ENCODE measurements around the gene ANKS1A. TPM values are rescaled to one million over a fixed set of nuclear protein-coding genes. Genes with fewer than 3 reads are reported as not detected.

The ANKS1A gene
- total RNA-seq, 1 donor from 2014 or later: 17.2 TPM

DNA sequence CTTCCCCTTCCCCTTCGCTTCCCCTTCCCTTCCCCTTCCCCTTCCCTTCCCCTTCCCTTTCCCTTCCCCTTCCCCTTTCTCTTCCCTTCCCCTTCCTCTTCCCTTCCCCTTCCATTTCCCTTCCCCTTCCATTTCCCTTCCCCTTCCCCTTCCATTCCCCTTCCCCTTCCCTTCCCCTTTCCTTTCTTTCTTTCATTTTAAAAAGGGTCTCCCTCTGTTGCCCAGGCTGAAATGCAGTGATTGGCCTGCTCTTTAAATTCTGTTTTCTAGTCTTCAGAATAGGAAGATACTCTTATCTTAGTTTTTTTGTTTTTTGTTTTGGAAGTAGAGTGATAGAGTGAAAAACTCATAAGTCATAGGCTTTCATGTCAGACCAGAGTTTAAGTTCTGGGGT lies 85.2 kb downstream of the ANKS1A start:
- Mint-ChIP-seq H3K27me3 (ENCODE audit: low read depth) (no peaks in the 10 kb centered on the region), H3K4me1 (ENCODE audit: low read depth) (peaks cover 11% of the 10 kb centered on the region), H3K4me3 (ENCODE audit: unreplicated experiment) (no peak overlapping the region), H3K27ac (ENCODE audit: unreplicated experiment) (no peak overlapping the region), H3K9me3 (ENCODE audit: low read depth) (no peaks in the 10 kb centered on the region), H3K36me3 (ENCODE audit: low read depth) (no peaks in the 10 kb centered on the region)
- TF ChIP-seq, protein P1, sequence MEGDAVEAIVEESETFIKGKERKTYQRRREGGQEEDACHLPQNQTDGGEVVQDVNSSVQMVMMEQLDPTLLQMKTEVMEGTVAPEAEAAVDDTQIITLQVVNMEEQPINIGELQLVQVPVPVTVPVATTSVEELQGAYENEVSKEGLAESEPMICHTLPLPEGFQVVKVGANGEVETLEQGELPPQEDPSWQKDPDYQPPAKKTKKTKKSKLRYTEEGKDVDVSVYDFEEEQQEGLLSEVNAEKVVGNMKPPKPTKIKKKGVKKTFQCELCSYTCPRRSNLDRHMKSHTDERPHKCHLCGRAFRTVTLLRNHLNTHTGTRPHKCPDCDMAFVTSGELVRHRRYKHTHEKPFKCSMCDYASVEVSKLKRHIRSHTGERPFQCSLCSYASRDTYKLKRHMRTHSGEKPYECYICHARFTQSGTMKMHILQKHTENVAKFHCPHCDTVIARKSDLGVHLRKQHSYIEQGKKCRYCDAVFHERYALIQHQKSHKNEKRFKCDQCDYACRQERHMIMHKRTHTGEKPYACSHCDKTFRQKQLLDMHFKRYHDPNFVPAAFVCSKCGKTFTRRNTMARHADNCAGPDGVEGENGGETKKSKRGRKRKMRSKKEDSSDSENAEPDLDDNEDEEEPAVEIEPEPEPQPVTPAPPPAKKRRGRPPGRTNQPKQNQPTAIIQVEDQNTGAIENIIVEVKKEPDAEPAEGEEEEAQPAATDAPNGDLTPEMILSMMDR (IDR thresholded peaks at IDR 0.05): no peak
- DNase-seq (ENCODE audit: low spot score): no peak

DNA sequence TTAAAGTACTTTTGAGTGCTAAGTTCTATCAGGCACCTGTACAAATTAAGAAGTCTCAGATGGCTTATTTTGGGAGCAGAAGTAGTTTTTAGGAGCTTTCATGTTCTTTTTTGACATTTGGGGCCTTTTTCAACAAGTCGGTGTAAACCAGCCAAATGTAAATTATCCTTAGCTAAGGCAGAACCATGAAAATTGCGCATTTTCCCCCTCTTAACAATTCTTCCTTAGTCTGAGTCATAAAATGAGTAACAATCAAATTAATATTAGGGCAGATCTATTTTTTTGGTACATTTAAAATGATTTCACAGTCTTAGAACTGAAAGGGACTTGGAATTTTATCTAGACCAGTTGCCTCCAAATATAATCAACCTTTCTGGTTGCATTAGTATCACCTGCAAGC lies 87.2 kb downstream of the ANKS1A start:
- H3K27ac Mint-ChIP-seq (ENCODE audit: unreplicated experiment): no peak overlapping the region
- H3K36me3 Mint-ChIP-seq (ENCODE audit: low read depth): no peaks in the 10 kb centered on the region
- TF ChIP-seq, protein P1 (IDR thresholded peaks at IDR 0.05): no peak

DNA sequence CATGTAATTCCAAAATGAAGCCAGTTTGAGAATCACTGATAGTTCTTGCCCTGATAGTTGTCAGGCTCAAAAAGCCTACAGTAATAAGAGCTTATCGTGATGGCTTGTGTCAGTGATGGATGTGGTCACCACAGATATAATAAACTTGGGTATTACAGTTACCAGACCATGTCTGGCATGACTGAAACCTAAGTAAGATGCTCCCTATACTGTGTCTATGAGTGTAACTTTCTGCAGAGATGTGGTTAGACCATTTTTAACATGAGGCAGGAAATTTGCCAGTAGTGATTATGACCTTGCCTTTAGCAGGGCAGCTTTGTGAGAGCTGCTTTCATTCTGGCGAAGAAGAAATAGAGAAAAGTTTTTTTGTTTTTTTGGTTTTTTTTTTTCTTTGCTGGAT lies 90.2 kb downstream of the ANKS1A start:
- Mint-ChIP-seq H3K36me3 (ENCODE audit: low read depth) (no peaks in the 10 kb centered on the region), H3K4me3 (ENCODE audit: unreplicated experiment) (no peak overlapping the region), H3K27me3 (ENCODE audit: low read depth) (no peaks in the 10 kb centered on the region), H3K4me1 (ENCODE audit: low read depth) (peaks cover 9% of the 10 kb centered on the region), H3K27ac (ENCODE audit: unreplicated experiment) (no peak overlapping the region), H3K9me3 (ENCODE audit: low read depth) (no peaks in the 10 kb centered on the region)
- TF ChIP-seq, protein P1 (IDR thresholded peaks at IDR 0.05): no peak
- no peak for DNase-seq (ENCODE audit: low spot score)

More for the DNA sequence above, 87.2 kb downstream of the ANKS1A start:
- Mint-ChIP-seq H3K27me3 (ENCODE audit: low read depth) (no peaks in the 10 kb centered on the region), H3K4me3 (ENCODE audit: unreplicated experiment) (no peak overlapping the region), H3K4me1 (ENCODE audit: low read depth) (peaks cover 5% of the 10 kb centered on the region), H3K9me3 (ENCODE audit: low read depth) (no peaks in the 10 kb centered on the region)
- DNase-seq (ENCODE audit: low spot score): no peak

DNA sequence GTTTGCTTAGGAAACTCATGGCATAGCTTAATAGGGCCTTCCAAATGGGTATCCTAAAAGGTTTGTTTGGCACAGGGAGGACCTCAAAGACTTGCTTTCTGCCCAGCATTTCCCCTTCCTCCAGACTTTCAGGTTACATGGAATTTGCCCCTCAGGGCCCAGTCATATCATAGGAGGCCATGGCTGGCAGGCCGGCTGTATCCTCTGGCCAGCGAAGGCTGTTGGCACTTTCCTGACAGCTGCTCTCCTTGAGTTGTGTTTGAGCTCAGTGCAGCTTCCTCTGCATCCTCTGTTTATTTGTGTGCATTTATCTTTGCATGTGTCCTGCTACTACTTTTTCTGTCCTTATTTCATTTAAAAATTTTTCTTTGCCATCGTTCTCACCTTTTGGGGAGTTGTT lies 90.9 kb downstream of the ANKS1A start:
- TF ChIP-seq, protein P1 (IDR thresholded peaks at IDR 0.05): no peak
- no peak for DNase-seq (ENCODE audit: low spot score)
- Mint-ChIP-seq H3K36me3 (ENCODE audit: low read depth) (no peaks in the 10 kb centered on the region), H3K27ac (ENCODE audit: unreplicated experiment) (no peak overlapping the region), H3K4me1 (ENCODE audit: low read depth) (peaks cover 9% of the 10 kb centered on the region), H3K4me3 (ENCODE audit: unreplicated experiment) (no peak overlapping the region), H3K27me3 (ENCODE audit: low read depth) (no peaks in the 10 kb centered on the region), H3K9me3 (ENCODE audit: low read depth) (no peaks in the 10 kb centered on the region)

DNA sequence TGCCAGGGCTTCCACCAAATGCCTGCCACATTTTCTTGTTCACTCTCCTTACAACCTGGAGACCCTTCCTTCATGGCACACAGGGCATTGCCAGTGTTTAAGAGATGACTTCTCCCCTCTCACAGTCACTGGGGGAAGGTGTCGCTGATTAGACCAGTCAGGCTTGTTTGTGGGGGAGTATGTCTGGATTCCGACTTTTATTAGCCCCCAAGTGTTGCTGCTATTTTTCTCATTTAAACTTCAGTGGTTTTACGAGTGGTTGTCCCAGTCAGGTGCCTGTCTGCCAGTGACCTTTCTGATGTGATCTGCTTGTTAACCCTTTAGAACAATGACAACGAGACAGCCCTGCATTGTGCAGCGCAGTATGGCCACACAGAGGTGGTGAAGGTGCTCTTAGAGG lies 92.3 kb downstream of the ANKS1A start:
- TF ChIP-seq, protein P1 (IDR thresholded peaks at IDR 0.05): no peak
- DNase-seq (ENCODE audit: low spot score): no peak
- Mint-ChIP-seq H3K27ac (ENCODE audit: unreplicated experiment) (no peak overlapping the region), H3K4me3 (ENCODE audit: unreplicated experiment) (no peak overlapping the region), H3K9me3 (ENCODE audit: low read depth) (no peaks in the 10 kb centered on the region), H3K4me1 (ENCODE audit: low read depth) (peaks cover 9% of the 10 kb centered on the region), H3K36me3 (ENCODE audit: low read depth) (no peaks in the 10 kb centered on the region), H3K27me3 (ENCODE audit: low read depth) (no peaks in the 10 kb centered on the region)

All from chondrocyte (in vitro differentiated cells).